Endothelial cell of umbilical vein (primary cell): ENCODE results near the gene MICAL3. TPM values are rescaled to one million over a fixed set of nuclear protein-coding genes. Genes with fewer than 3 reads are reported as not detected.
"Not testable (repeated sequence)": the region's sequence is repeated elsewhere in the genome, so short reads cannot be mapped to it uniquely, and the experiment has no call there.

Experiments
- BruUV-seq: library from RNA; stranded (reverse); fragments of 400-500 nt; replicated peaks from 2 replicates; lab custom pipeline; 2021; lab: Mats Ljungman, UMichigan
- CTCF ChIA-PET: fragments of 300-600, 350-600 bp; sonication (Branson Sonifier 250); formaldehyde crosslinking; loops from one replicate; lab custom pipeline; 2021; ENCODE audit warnings: antibody characterized with exemption, inconsistent platforms; lab: Charles Lee
- POLR2A ChIA-PET: fragments of 300-600, 350-600 bp; sonication (Branson Sonifier 250); formaldehyde crosslinking; loops from one replicate; lab custom pipeline; 2021; ENCODE audit warnings: antibody characterized with exemption, inconsistent platforms; lab: Charles Lee
- DNase-seq: peaks from one replicate; pipeline ENCODE4 v3.0.0-alpha.2; 2011; ENCODE audit warnings: low read depth, low spot score
- FAIRE-seq: peaks from 2 replicates; lab custom pipeline; 2011; peaks lifted over from hg19 to GRCh38; lab: Jason Lieb, UNC
- H2AFZ ChIP-seq: 2 replicates; pipeline ENCODE4 v1.6.0; 2012; ENCODE audit warnings: low read depth, low read length, control low read depth, inconsistent platforms
- H3K27ac ChIP-seq: 2 replicates; pipeline ENCODE4 v1.5.1; 2011; ENCODE audit warnings: low read depth, mild to moderate bottlenecking, control low read depth, low read length, moderate library complexity; ENCODE audit not compliant: insufficient read depth
- H3K27me3 ChIP-seq, 2 experiments: 2 replicates each; pipeline versions ENCODE4 v1.6.0 to v1.6.1; 2011; ENCODE audit warnings: low read length in 2 of 2, mixed read lengths in 1 of 2; ENCODE audit not compliant: control insufficient read depth in 2 of 2, insufficient read depth in 2 of 2
- H3K36me3 ChIP-seq, 2 experiments: 2 replicates in 1 of 2; 3 replicates in 1 of 2; pipeline ENCODE4 v1.5.1; 2011; ENCODE audit warnings: low read length in 2 of 2, mild to moderate bottlenecking in 1 of 2, moderate library complexity in 1 of 2; ENCODE audit not compliant: control insufficient read depth in 2 of 2, insufficient read depth in 2 of 2; ENCODE audit errors: extremely low read depth in 1 of 2
- H3K4me1 ChIP-seq: 3 replicates; pipeline ENCODE4 v1.5.1; 2011; ENCODE audit warnings: mild to moderate bottlenecking, low read length; ENCODE audit not compliant: control insufficient read depth, insufficient read depth; ENCODE audit errors: extremely low read depth
- H3K4me2 ChIP-seq: 2 replicates; pipeline ENCODE4 v1.6.1; 2011; ENCODE audit warnings: low read length, control low read depth, mixed read lengths; ENCODE audit not compliant: insufficient read depth
- H3K4me3 ChIP-seq, 3 experiments: fragments of 200-600 bp in 1 of 3; sonication (generic), shearing (Covaris generic) in 1 of 3; replicated peaks in 1 of 3; 2 replicates each; pipeline ENCODE4 v1.5.1; 2011 to 2016; ENCODE audit warnings: control low read depth in 3 of 3, low read length in 3 of 3, mild to moderate bottlenecking in 2 of 3, inconsistent platforms in 1 of 3, low read depth in 1 of 3, moderate library complexity in 1 of 3; ENCODE audit not compliant: insufficient read depth in 1 of 3
- H3K79me2 ChIP-seq: 2 replicates; pipeline ENCODE4 v1.6.0; 2012; ENCODE audit warnings: low read length, inconsistent platforms; ENCODE audit not compliant: control insufficient read depth, insufficient read depth
- H3K9ac ChIP-seq: replicated peaks from 2 replicates; pipeline ENCODE3; 2011; ENCODE audit warnings: low read length, control low read depth; ENCODE audit not compliant: insufficient read depth; ENCODE audit errors: extremely low read depth
- H3K9me1 ChIP-seq: replicated peaks from 3 replicates; pipeline ENCODE4 v1.6.0; 2011; ENCODE audit warnings: mild to moderate bottlenecking, low read length; ENCODE audit not compliant: control insufficient read depth, insufficient read depth; ENCODE audit errors: extremely low read depth
- H3K9me3 ChIP-seq: replicated peaks from 2 replicates; pipeline ENCODE4 v1.5.1; 2012; ENCODE audit warnings: low read length, inconsistent platforms; ENCODE audit not compliant: control insufficient read depth, insufficient read depth
- H4K20me1 ChIP-seq: replicated peaks from 2 replicates; pipeline ENCODE3; 2011; ENCODE audit warnings: mild to moderate bottlenecking, low read length; ENCODE audit not compliant: control insufficient read depth, insufficient read depth; ENCODE audit errors: extremely low read depth
- MYC ChIP-seq: IDR thresholded peaks from one replicate; pipeline ENCODE4 v1.6.1; 2011; ENCODE audit warnings: mild to moderate bottlenecking, low read depth, low read length
- POLR2AphosphoS5 ChIP-seq: IDR thresholded peaks from 2 replicates; pipeline ENCODE4 v1.6.1; 2012; ENCODE audit warnings: low read depth, mild to moderate bottlenecking, control low read depth, low read length, moderate library complexity; ENCODE audit not compliant: insufficient read depth
- dilution Hi-C: fragments of 300-500 bp; cut with MboI; formaldehyde crosslinking; loops from one replicate; pipeline ENCODE4 v1.15.0; 2019; ENCODE audit warnings: low sequenced_read_pairs; ENCODE audit not compliant: extremely low pct_ligation_motif_present
- intact Hi-C: fragments of 100-400 bp; cut with micrococcal nuclease; formaldehyde crosslinking; loops from one replicate; pipeline ENCODE4 v1.10.0; 2022
- polyA plus RNA-seq, 4 experiments: library from polyadenylated mRNA; depleted of rRNA in 3 of 4; stranded (reverse) in 3 of 4; unstranded in 1 of 4; fragments of >200 nt; gene quantifications; 2 replicates each; pipeline versions ENCODE4 v1.2.1 to v1.2.3, GENCODE V29; 2011 to 2012; ENCODE audit warnings: missing spikeins in 1 of 4
- total RNA-seq: library from RNA; stranded (reverse); gene quantifications from 2 replicates; pipeline ENCODE4 v1.2.3, GENCODE V29; 2021
- TF ChIP-seq, protein P1 (sequence below): IDR thresholded peaks from 2 replicates; pipeline ENCODE4 v1.6.1; 2011; ENCODE audit not compliant: insufficient read depth, insufficient read length
- TF ChIP-seq, protein P2 (sequence below), 2 donors: IDR thresholded peaks; 1 replicate in 1 of 2; 2 replicates in 1 of 2; pipeline ENCODE4 v1.5.1; 2011; ENCODE audit warnings: low read length in 2 of 2, mild to moderate bottlenecking in 2 of 2, moderate library complexity in 2 of 2, control low read depth in 1 of 2, inconsistent platforms in 1 of 2, low read depth in 1 of 2; ENCODE audit not compliant: insufficient read depth in 1 of 2; ENCODE audit errors: extremely low read depth in 1 of 2

The MICAL3 gene
- total and polyA plus RNA-seq, 2 donors (not counting 3 experiments of a cell fraction or from before 2014, with no cell fraction given): 14.5 to 63.7 TPM

DNA sequence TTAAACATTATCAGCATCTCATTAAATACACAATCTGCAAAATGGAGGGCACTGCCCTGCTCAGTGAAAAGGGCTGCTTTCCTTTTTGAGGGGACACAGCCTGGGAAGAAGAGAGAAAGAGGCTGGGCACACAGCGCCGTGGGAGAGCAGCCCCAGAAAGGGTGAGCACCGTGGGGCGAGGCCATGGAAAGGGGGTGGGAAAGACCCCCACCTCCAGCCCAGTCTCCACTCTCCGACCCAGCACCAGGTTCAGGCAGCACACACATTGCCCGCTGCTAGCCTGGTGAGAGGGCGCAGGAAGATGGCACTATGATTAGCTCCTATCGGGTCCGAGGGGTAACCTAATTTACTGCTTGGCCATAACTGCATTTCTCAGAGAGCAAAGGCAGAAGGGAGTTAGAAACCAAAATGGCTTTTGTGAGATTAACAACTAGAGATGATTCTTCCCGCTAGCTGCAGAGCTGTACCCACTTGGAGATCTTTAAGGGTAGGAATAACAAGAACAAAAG lies 146.1 kb downstream of the MICAL3 start:
- Histone ChIP-seq H3K4me2 (no peak overlapping the region), H3K36me3 (peaks cover 2 to 11% of the 10 kb centered on the region in 2 experiments), H3K4me3 (no peak overlapping the region), H3K4me1 (no peaks in the 10 kb centered on the region), H4K20me1 (no peaks in the 10 kb centered on the region), H2AFZ (no peak overlapping the region), H3K27ac (no peak overlapping the region), H3K27me3 (no peaks in the 10 kb centered on the region), H3K9me1 (no peaks in the 10 kb centered on the region), H3K9me3 (no peaks in the 10 kb centered on the region), H3K9ac (no peak overlapping the region), H3K79me2 (no peaks in the 10 kb centered on the region)
- no peak for FAIRE-seq
- TF ChIP-seq, protein P1, sequence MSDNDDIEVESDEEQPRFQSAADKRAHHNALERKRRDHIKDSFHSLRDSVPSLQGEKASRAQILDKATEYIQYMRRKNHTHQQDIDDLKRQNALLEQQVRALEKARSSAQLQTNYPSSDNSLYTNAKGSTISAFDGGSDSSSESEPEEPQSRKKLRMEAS: no peak
- TF ChIP-seq, protein P2, sequence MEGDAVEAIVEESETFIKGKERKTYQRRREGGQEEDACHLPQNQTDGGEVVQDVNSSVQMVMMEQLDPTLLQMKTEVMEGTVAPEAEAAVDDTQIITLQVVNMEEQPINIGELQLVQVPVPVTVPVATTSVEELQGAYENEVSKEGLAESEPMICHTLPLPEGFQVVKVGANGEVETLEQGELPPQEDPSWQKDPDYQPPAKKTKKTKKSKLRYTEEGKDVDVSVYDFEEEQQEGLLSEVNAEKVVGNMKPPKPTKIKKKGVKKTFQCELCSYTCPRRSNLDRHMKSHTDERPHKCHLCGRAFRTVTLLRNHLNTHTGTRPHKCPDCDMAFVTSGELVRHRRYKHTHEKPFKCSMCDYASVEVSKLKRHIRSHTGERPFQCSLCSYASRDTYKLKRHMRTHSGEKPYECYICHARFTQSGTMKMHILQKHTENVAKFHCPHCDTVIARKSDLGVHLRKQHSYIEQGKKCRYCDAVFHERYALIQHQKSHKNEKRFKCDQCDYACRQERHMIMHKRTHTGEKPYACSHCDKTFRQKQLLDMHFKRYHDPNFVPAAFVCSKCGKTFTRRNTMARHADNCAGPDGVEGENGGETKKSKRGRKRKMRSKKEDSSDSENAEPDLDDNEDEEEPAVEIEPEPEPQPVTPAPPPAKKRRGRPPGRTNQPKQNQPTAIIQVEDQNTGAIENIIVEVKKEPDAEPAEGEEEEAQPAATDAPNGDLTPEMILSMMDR (IDR thresholded peaks at IDR 0.05; ENCODE audit: extremely low read depth in 1 of 2, insufficient read depth in 1 of 2, low read depth in 1 of 2, low read length in 2 of 2): no peak
- TF ChIP-seq POLR2AphosphoS5: no peak
- no peak for TF ChIP-seq MYC
- no peak for DNase-seq
- dilution Hi-C loops (no loop called here), intact Hi-C loops (no loop called here)
- BruUV-seq: no TSS peak
- ChIA-PET CTCF (interaction anchor here (2.7 kb wide), 1 partner anchor 197 kb away, joined by 15 read pairs; no protein-coding TSS in a partner anchor), POLR2A (no interaction called here)

DNA sequence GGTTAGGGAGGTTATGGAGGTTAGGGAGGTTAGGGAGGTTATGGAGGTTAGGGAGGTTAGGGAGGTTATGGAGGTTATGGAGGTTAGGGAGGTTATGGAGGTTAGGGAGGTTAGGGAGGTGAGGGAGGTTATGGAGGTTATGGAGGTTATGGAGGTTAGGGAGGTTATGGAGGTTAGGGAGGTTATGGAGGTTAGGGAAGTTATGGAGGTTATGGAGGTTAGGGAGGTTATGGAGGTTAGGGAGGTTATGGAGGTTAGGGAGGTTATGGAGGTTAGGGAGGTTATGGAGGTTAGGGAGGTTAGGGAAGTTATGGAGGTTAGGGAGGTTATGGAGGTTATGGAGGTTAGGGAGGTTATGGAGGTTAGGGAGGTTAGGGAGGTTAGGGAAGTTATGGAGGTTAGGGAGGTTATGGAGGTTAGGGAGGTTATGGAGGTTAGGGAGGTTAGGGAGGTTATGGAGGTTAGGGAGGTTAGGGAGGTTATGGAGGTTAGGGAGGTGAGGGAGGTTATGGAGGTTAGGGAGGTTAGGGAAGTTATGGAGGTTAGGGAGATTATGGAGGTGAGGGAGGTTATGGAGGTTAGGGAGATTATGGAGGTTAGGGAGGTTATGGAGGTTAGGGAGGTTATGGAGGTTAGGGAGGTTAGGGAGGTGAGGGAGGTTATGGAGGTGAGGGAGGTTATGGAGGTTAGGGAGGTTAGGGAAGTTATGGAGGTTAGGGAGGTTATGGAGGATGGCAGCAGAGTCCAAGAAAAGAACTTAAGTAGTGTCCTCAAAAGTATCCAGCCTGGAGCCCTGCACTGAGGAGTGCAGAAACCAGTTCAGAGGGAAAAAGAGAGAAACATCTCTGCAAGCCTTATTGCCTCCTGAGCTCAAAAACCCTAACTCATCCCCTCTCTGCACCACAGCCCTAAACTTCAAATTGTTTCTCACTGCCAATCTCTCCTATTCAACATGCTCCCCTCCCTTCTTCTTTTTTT lies 147.2 kb downstream of the MICAL3 start:
- BruUV-seq, H3K9me3 ChIP-seq, FAIRE-seq, H3K9ac ChIP-seq, DNase-seq, H4K20me1 ChIP-seq, H3K27ac ChIP-seq, POLR2A ChIA-PET, dilution Hi-C loops, H3K79me2 ChIP-seq, H3K4me3 ChIP-seq, H2AFZ ChIP-seq, H3K4me2 ChIP-seq, intact Hi-C loops, H3K4me1 ChIP-seq, H3K9me1 ChIP-seq, H3K27me3 ChIP-seq: not testable (repeated sequence)
- H3K36me3 ChIP-seq: peaks cover 0 to 15% of the 10 kb centered on the region in 2 experiments
- CTCF ChIA-PET: interaction anchor here (1.4 to 2.7 kb wide), 4 partner anchors 48 to 199 kb away, joined by 3 to 17 read pairs (median 9); no protein-coding TSS in a partner anchor
